Fibroblast of lung (primary cell): Measurements from ENCODE around the gene NET1.

Experiments
- EZH2 ChIP-seq: IDR thresholded peaks from 2 replicates; pipeline ENCODE4 v1.5.1; 2012; ENCODE audit warnings: low read length, control low read depth, mild to moderate bottlenecking; ENCODE audit errors: missing control alignments
- TF ChIP-seq, protein P1 (sequence below), 2 donors: IDR thresholded peaks in 1 of 2; conservative IDR thresholded peaks in 1 of 2; 1 replicate in 1 of 2; 2 replicates in 1 of 2; pipeline ENCODE4 v1.5.1; 2011 to 2012; ENCODE audit warnings: low read length in 2 of 2, control low read depth in 1 of 2, inconsistent platforms in 1 of 2, low read depth in 1 of 2, mild to moderate bottlenecking in 1 of 2

DNA sequence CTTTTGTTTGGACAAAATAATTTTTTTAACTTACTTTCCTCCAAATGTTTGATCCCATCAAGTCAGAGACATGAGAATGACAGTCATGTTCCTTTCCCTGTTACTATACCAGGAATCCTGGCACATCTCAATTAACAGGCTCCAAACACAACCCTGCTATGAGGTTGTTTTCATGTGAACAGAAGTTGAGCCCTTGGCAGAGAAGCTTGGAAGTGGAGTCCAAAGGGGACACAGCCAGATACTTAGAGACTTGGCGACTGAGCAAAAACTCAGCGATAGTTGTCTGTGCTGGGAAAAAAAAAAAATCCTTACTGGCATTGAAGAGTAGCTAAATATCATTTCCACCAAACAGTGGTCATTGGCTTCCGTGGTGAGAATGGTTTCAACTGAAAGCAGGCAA lies 20.6 kb upstream of the NET1 start:
- TF ChIP-seq, protein P1, sequence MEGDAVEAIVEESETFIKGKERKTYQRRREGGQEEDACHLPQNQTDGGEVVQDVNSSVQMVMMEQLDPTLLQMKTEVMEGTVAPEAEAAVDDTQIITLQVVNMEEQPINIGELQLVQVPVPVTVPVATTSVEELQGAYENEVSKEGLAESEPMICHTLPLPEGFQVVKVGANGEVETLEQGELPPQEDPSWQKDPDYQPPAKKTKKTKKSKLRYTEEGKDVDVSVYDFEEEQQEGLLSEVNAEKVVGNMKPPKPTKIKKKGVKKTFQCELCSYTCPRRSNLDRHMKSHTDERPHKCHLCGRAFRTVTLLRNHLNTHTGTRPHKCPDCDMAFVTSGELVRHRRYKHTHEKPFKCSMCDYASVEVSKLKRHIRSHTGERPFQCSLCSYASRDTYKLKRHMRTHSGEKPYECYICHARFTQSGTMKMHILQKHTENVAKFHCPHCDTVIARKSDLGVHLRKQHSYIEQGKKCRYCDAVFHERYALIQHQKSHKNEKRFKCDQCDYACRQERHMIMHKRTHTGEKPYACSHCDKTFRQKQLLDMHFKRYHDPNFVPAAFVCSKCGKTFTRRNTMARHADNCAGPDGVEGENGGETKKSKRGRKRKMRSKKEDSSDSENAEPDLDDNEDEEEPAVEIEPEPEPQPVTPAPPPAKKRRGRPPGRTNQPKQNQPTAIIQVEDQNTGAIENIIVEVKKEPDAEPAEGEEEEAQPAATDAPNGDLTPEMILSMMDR (conservative IDR thresholded peaks at IDR 0.05 in 1 of 2, IDR thresholded peaks at IDR 0.05 in 1 of 2; ENCODE audit: low read depth in 1 of 2, low read length in 2 of 2) = no peak
- no peak for TF ChIP-seq EZH2
